ENCODE measurements around the gene NTM.

NTM gene

GRCh38 chr11:131754671-131755070, 384.3 kb downstream of the NTM start:
- H3K27me3 ChIP-seq (ENCODE audit: control insufficient read depth in 1 of 2, insufficient read depth in 2 of 2, low read length in 2 of 2), result no peaks in the 10 kb centered on the region
- no peaks in the 10 kb centered on the region for H3K4me1 ChIP-seq (ENCODE audit: insufficient read depth, low read length)

GRCh38 chr11:131756479-131757110, 386.2 kb downstream of the NTM start:
- Histone ChIP-seq H3K9ac (ENCODE audit: low read length) (no peak overlapping the region), H3K4me1 (ENCODE audit: insufficient read depth, low read length) (no peaks in the 10 kb centered on the region), H3K4me3 (ENCODE audit: low read depth in 1 of 2, low read length in 2 of 2) (no peak overlapping the region), H3K27ac (ENCODE audit: low read depth, low read length) (no peak overlapping the region), H3K27me3 (ENCODE audit: control insufficient read depth in 1 of 2, insufficient read depth in 2 of 2, low read length in 2 of 2) (no peaks in the 10 kb centered on the region), H3K9me3 (ENCODE audit: low read length) (no peaks in the 10 kb centered on the region), H3K36me3 (ENCODE audit: insufficient read depth, low read length) (no peaks in the 10 kb centered on the region)

More at GRCh38 chr11:131754671-131755070, 384.3 kb downstream of the NTM start:
- H3K36me3 ChIP-seq (ENCODE audit: insufficient read depth, low read length), result no peaks in the 10 kb centered on the region
- no peak overlapping the region for H3K9ac ChIP-seq (ENCODE audit: low read length)
- H3K9me3 ChIP-seq (ENCODE audit: low read length), result no peaks in the 10 kb centered on the region
- no peak overlapping the region for H3K4me3 ChIP-seq (ENCODE audit: low read depth in 1 of 2, low read length in 2 of 2)
- H3K27ac ChIP-seq (ENCODE audit: low read depth, low read length), result no peak overlapping the region

- no peaks in the 10 kb centered on the region for H3K27me3 ChIP-seq (ENCODE audit: control insufficient read depth in 1 of 2, insufficient read depth in 2 of 2, low read length in 2 of 2)
- no peaks in the 10 kb centered on the region for H3K4me1 ChIP-seq (ENCODE audit: insufficient read depth, low read length)
- H3K9me3 ChIP-seq (ENCODE audit: low read length), result no peaks in the 10 kb centered on the region
- H3K4me3 ChIP-seq (ENCODE audit: low read depth in 1 of 2, low read length in 2 of 2), result no peak overlapping the region
- no peaks in the 10 kb centered on the region for H3K36me3 ChIP-seq (ENCODE audit: insufficient read depth, low read length)
- H3K9ac ChIP-seq (ENCODE audit: low read length), result no peak overlapping the region
- no peak overlapping the region for H3K27ac ChIP-seq (ENCODE audit: low read depth, low read length)
These were observed 388.3 kb downstream of the NTM start for GRCh38 chr11:131758726-131759125.

- H3K9me3 ChIP-seq (ENCODE audit: low read length), result no peaks in the 10 kb centered on the region
- H3K27ac ChIP-seq (ENCODE audit: low read depth, low read length), result no peak overlapping the region
- no peak overlapping the region for H3K9ac ChIP-seq (ENCODE audit: low read length)
- no peaks in the 10 kb centered on the region for H3K27me3 ChIP-seq (ENCODE audit: control insufficient read depth in 1 of 2, insufficient read depth in 2 of 2, low read length in 2 of 2)
- H3K4me3 ChIP-seq (ENCODE audit: low read depth in 1 of 2, low read length in 2 of 2), result no peak overlapping the region
- H3K36me3 ChIP-seq (ENCODE audit: insufficient read depth, low read length), result no peaks in the 10 kb centered on the region
- no peaks in the 10 kb centered on the region for H3K4me1 ChIP-seq (ENCODE audit: insufficient read depth, low read length)
These were observed 388.7 kb downstream of the NTM start for GRCh38 chr11:131759140-131759539.

GRCh38 chr11:131760091-131761061, 390.0 kb downstream of the NTM start:
- Histone ChIP-seq H3K27me3 (ENCODE audit: control insufficient read depth in 1 of 2, insufficient read depth in 2 of 2, low read length in 2 of 2) (no peaks in the 10 kb centered on the region), H3K4me1 (ENCODE audit: insufficient read depth, low read length) (no peaks in the 10 kb centered on the region), H3K36me3 (ENCODE audit: insufficient read depth, low read length) (no peaks in the 10 kb centered on the region), H3K4me3 (ENCODE audit: low read depth in 1 of 2, low read length in 2 of 2) (no peak overlapping the region), H3K9ac (ENCODE audit: low read length) (no peak overlapping the region), H3K9me3 (ENCODE audit: low read length) (no peaks in the 10 kb centered on the region), H3K27ac (ENCODE audit: low read depth, low read length) (no peak overlapping the region)

GRCh38 chr11:131762346-131763110, 392.1 kb downstream of the NTM start:
- no peaks in the 10 kb centered on the region for H3K36me3 ChIP-seq (ENCODE audit: insufficient read depth, low read length)
- no peaks in the 10 kb centered on the region for H3K9me3 ChIP-seq (ENCODE audit: low read length)
- H3K4me3 ChIP-seq (ENCODE audit: low read depth in 1 of 2, low read length in 2 of 2), result no peak overlapping the region
- H3K27ac ChIP-seq (ENCODE audit: low read depth, low read length), result no peak overlapping the region
- H3K9ac ChIP-seq (ENCODE audit: low read length), result no peak overlapping the region
- no peaks in the 10 kb centered on the region for H3K27me3 ChIP-seq (ENCODE audit: control insufficient read depth in 1 of 2, insufficient read depth in 2 of 2, low read length in 2 of 2)
- no peaks in the 10 kb centered on the region for H3K4me1 ChIP-seq (ENCODE audit: insufficient read depth, low read length)

GRCh38 chr11:131763193-131763890, 392.9 kb downstream of the NTM start:
- Histone ChIP-seq H3K4me3 (ENCODE audit: low read depth in 1 of 2, low read length in 2 of 2) (no peak overlapping the region), H3K27ac (ENCODE audit: low read depth, low read length) (no peak overlapping the region), H3K9ac (ENCODE audit: low read length) (no peak overlapping the region)

GRCh38 chr11:131764126-131764525, 393.7 kb downstream of the NTM start:
- Histone ChIP-seq H3K9me3 (ENCODE audit: low read length) (no peaks in the 10 kb centered on the region), H3K4me3 (ENCODE audit: low read depth in 1 of 2, low read length in 2 of 2) (no peak overlapping the region), H3K4me1 (ENCODE audit: insufficient read depth, low read length) (no peaks in the 10 kb centered on the region), H3K9ac (ENCODE audit: low read length) (no peak overlapping the region), H3K27ac (ENCODE audit: low read depth, low read length) (no peak overlapping the region), H3K36me3 (ENCODE audit: insufficient read depth, low read length) (no peaks in the 10 kb centered on the region), H3K27me3 (ENCODE audit: control insufficient read depth in 1 of 2, insufficient read depth in 2 of 2, low read length in 2 of 2) (no peaks in the 10 kb centered on the region)

More at GRCh38 chr11:131763193-131763890, 392.9 kb downstream of the NTM start:
- no peaks in the 10 kb centered on the region for H3K36me3 ChIP-seq (ENCODE audit: insufficient read depth, low read length)
- H3K27me3 ChIP-seq (ENCODE audit: control insufficient read depth in 1 of 2, insufficient read depth in 2 of 2, low read length in 2 of 2), result no peaks in the 10 kb centered on the region
- H3K9me3 ChIP-seq (ENCODE audit: low read length), result no peaks in the 10 kb centered on the region
- H3K4me1 ChIP-seq (ENCODE audit: insufficient read depth, low read length), result no peaks in the 10 kb centered on the region

GRCh38 chr11:131764649-131765048, 394.2 kb downstream of the NTM start:
- H3K27ac ChIP-seq (ENCODE audit: low read depth, low read length), result no peak overlapping the region
- no peak overlapping the region for H3K9ac ChIP-seq (ENCODE audit: low read length)
- H3K27me3 ChIP-seq (ENCODE audit: control insufficient read depth in 1 of 2, insufficient read depth in 2 of 2, low read length in 2 of 2), result no peaks in the 10 kb centered on the region
- H3K36me3 ChIP-seq (ENCODE audit: insufficient read depth, low read length), result no peaks in the 10 kb centered on the region
- no peaks in the 10 kb centered on the region for H3K4me1 ChIP-seq (ENCODE audit: insufficient read depth, low read length)
- no peak overlapping the region for H3K4me3 ChIP-seq (ENCODE audit: low read depth in 1 of 2, low read length in 2 of 2)
- no peaks in the 10 kb centered on the region for H3K9me3 ChIP-seq (ENCODE audit: low read length)

- no peak overlapping the region for H3K27ac ChIP-seq (ENCODE audit: low read depth, low read length)
- no peaks in the 10 kb centered on the region for H3K36me3 ChIP-seq (ENCODE audit: insufficient read depth, low read length)
- H3K27me3 ChIP-seq (ENCODE audit: control insufficient read depth in 1 of 2, insufficient read depth in 2 of 2, low read length in 2 of 2), result no peaks in the 10 kb centered on the region
- H3K4me3 ChIP-seq (ENCODE audit: low read depth in 1 of 2, low read length in 2 of 2), result no peak overlapping the region
- H3K9ac ChIP-seq (ENCODE audit: low read length), result no peak overlapping the region
- no peaks in the 10 kb centered on the region for H3K4me1 ChIP-seq (ENCODE audit: insufficient read depth, low read length)
- H3K9me3 ChIP-seq (ENCODE audit: low read length), result no peaks in the 10 kb centered on the region
These were observed 396.2 kb downstream of the NTM start for GRCh38 chr11:131766637-131767036.

GRCh38 chr11:131767421-131767820, 397.0 kb downstream of the NTM start:
- Histone ChIP-seq H3K4me1 (ENCODE audit: insufficient read depth, low read length) (no peaks in the 10 kb centered on the region), H3K9ac (ENCODE audit: low read length) (no peak overlapping the region), H3K36me3 (ENCODE audit: insufficient read depth, low read length) (no peaks in the 10 kb centered on the region)

More at GRCh38 chr11:131767421-131767820, 397.0 kb downstream of the NTM start:
- no peak overlapping the region for H3K4me3 ChIP-seq (ENCODE audit: low read depth in 1 of 2, low read length in 2 of 2)
- H3K27me3 ChIP-seq (ENCODE audit: control insufficient read depth in 1 of 2, insufficient read depth in 2 of 2, low read length in 2 of 2), result no peaks in the 10 kb centered on the region
- no peak overlapping the region for H3K27ac ChIP-seq (ENCODE audit: low read depth, low read length)
- H3K9me3 ChIP-seq (ENCODE audit: low read length), result no peaks in the 10 kb centered on the region
